NT2/D1 (cell line): Measurements from ENCODE around the gene GPC6.

Experiments used
- SUZ12 ChIP-seq: IDR thresholded peaks from 2 replicates; pipeline ENCODE4 v1.6.1; 2011; ENCODE audit not compliant: insufficient read length, insufficient read depth; ENCODE audit errors: extremely low read depth
- YY1 ChIP-seq: IDR thresholded peaks from 2 replicates; pipeline ENCODE4 v1.6.1; 2011; ENCODE audit not compliant: insufficient read length, insufficient read depth
- ZNF274 ChIP-seq: IDR thresholded peaks from 2 replicates; pipeline ENCODE4 v1.6.1; 2011; ENCODE audit warnings: mild to moderate bottlenecking, low read depth, low read length

- TF ChIP-seq YY1 (no peak), SUZ12 (no peak), ZNF274 (no peak)
Observed at GRCh38 chr13:94199135-94199534, 972.5 kb downstream of the GPC6 start.
